NCI-H1105 (cell line): ENCODE results near the gene NT5M.

Source experiments
- DNase-seq: peaks from one replicate; lab custom pipeline; 2025; lab: John Stamatoyannopoulos, UW

NT5M gene

GRCh38 chr17:17395246-17395802 is 92.2 kb downstream of the NT5M start:
- DNase-seq, result no peak

- DNase-seq, result no peak
These were observed 92.7 kb downstream of the NT5M start for GRCh38 chr17:17395885-17396284.
